Smooth muscle cell of bladder (primary cell): ENCODE results near the gene NPS. TPM values are rescaled to one million over a fixed set of nuclear protein-coding genes. Genes with fewer than 3 reads are reported as not detected.

ENCODE experiments used
- total RNA-seq: library from RNA; depleted of rRNA; stranded (reverse); fragments of >200 nt; gene quantifications from 2 replicates; pipeline ENCODE4 v1.2.3, GENCODE V29; 2014

The NPS gene
- total RNA-seq, result not detected in 2 replicates

DNA sequence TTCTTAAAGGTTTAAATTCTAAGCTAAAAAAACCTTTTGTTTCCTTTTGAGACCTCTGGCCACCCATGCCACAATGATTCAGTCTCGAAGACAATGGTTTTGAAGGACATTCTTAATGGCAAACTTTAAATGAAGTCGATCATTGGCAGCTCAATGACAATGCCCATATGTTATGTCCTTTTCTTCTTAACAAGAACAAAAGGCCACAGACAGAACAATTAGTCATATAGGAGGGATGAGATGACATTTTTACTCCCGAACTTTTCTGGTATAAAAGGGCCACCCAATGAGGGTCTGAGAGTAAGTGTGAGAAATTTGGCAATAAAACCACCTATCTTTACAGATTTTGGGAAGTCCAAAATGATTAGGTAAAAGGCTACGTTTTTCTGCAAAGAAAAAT, at the start of gene NPS:
TSS of gene NPS (plus strand) at position 301 of the 400 bp plus-strand sequence. CDS start at position 361, 60 bp downstream.

Other genes with a start within 250 kb of the NPS start
- not detected in 2 replicates for gene FOXI2, start 187.9 kb downstream of the NPS start, total RNA-seq